K562 (cell line): Measurements from ENCODE around the gene RNASEH2A. TPM values are rescaled to one million over a fixed set of nuclear protein-coding genes. Genes with fewer than 3 reads are reported as not detected.
"Not testable (repeated sequence)": the region's sequence is repeated elsewhere in the genome, so short reads cannot be mapped to it uniquely, and the experiment has no call there.

Experiments
- ATAC-seq: fragments of 200-7000 bp; cut with Tn5 transposase; 3 replicates; pipeline ENCODE4 v1.9.1; 2020; ENCODE audit warnings: moderate library complexity
- BruUV-seq: library from RNA; stranded (reverse); fragments of 400-500 nt; replicated peaks from 2 replicates; lab custom pipeline; 2021; lab: Mats Ljungman, UMichigan
- CTCF ChIA-PET: fragments of 300-600 bp; formaldehyde crosslinking; extraction: SDS; loops from one replicate; lab custom pipeline; 2021; ENCODE audit warnings: low intra/inter-chr PET ratio; lab: Yijun Ruan, JAX
- POLR2A ChIA-PET: fragments of 300-600, 350-650 bp; sonication (Branson Sonifier 250); formaldehyde crosslinking; extraction: SDS; loops from one replicate; lab custom pipeline; 2021; ENCODE audit warnings: antibody characterized with exemption, inconsistent platforms; lab: Yijun Ruan, JAX
- DNase-seq, 4 experiments: peaks; one replicate each; pipeline versions ENCODE4 v3.0.0 to v3.0.0-alpha.2; 2011 to 2018; ENCODE audit warnings: low spot score in 3 of 4, mixed read lengths in 3 of 4; ENCODE audit errors: extremely low read depth in 1 of 4
- FAIRE-seq: peaks from 2 replicates; lab custom pipeline; 2011; peaks lifted over from hg19 to GRCh38; lab: Jason Lieb, UNC
- H2AFZ ChIP-seq: 2 replicates; pipeline ENCODE4 v1.6.0; 2011; ENCODE audit warnings: low read depth, low read length, control low read depth, inconsistent platforms
- H3K27ac ChIP-seq: fragments of 200-600 bp; 3 replicates; pipeline ENCODE4 v1.8.0; 2011; ENCODE audit warnings: low read depth, mild to moderate bottlenecking, control low read depth, inconsistent platforms, low read length, moderate library complexity, mixed read lengths; ENCODE audit errors: extremely low read depth
- H3K27me3 ChIP-seq, 2 experiments: fragments of 300-600 bp in 1 of 2; 2 replicates in 1 of 2; 3 replicates in 1 of 2; pipeline versions ENCODE4 v1.6.0 to v1.8.0; 2011; ENCODE audit warnings: inconsistent platforms in 2 of 2, low read length in 2 of 2, mild to moderate bottlenecking in 1 of 2, mixed read lengths in 1 of 2, moderate library complexity in 1 of 2; ENCODE audit not compliant: control insufficient read depth in 2 of 2, insufficient read depth in 2 of 2
- H3K36me3 ChIP-seq: fragments of 300-600 bp; 3 replicates; pipeline ENCODE4 v1.8.0; 2011; ENCODE audit warnings: mild to moderate bottlenecking, low read length, inconsistent platforms; ENCODE audit not compliant: control insufficient read depth, insufficient read depth
- H3K4me1 ChIP-seq, 2 experiments: fragments of 200-600 bp in 1 of 2; replicated peaks in 1 of 2; 2 replicates in 1 of 2; 3 replicates in 1 of 2; pipeline versions ENCODE4 v1.5.1 to v1.8.0; 2011; ENCODE audit warnings: inconsistent platforms in 2 of 2, low read length in 2 of 2, mild to moderate bottlenecking in 1 of 2, mixed read lengths in 1 of 2, moderate library complexity in 1 of 2; ENCODE audit not compliant: control insufficient read depth in 2 of 2, insufficient read depth in 2 of 2
- H3K4me2 ChIP-seq: 2 replicates; pipeline ENCODE4 v1.6.1; 2011; ENCODE audit warnings: low read length, control low read depth, inconsistent platforms, mixed read lengths; ENCODE audit not compliant: insufficient read depth
- H3K4me3 ChIP-seq: fragments of 200-600 bp; sonication (generic), shearing (Covaris generic); 2 replicates; pipeline ENCODE4 v1.5.1; 2016; ENCODE audit warnings: control low read depth, inconsistent platforms
- H3K79me2 ChIP-seq: fragments of 200-600 bp; 3 replicates; pipeline ENCODE4 v1.8.0; 2011; ENCODE audit warnings: low read length, inconsistent platforms; ENCODE audit not compliant: control insufficient read depth, insufficient read depth
- H3K9ac ChIP-seq, 2 experiments: 2 replicates each; pipeline versions ENCODE4 v1.6.0 to v1.6.1; 2011; ENCODE audit warnings: low read depth in 2 of 2, low read length in 2 of 2, control low read depth in 1 of 2, inconsistent platforms in 1 of 2, mild to moderate bottlenecking in 1 of 2, mixed read lengths in 1 of 2; ENCODE audit not compliant: insufficient read depth in 1 of 2
- H3K9me1 ChIP-seq: one replicate; pipeline ENCODE4 v1.6.0; 2011; ENCODE audit warnings: inconsistent platforms, mild to moderate bottlenecking, low read length, moderate library complexity; ENCODE audit not compliant: control insufficient read depth, insufficient read depth
- H3K9me3 ChIP-seq: replicated peaks from 2 replicates; pipeline ENCODE4 v1.5.1; 2011; ENCODE audit warnings: low read depth, low read length, inconsistent platforms; ENCODE audit not compliant: control insufficient read depth, insufficient read depth
- H4K20me1 ChIP-seq: replicated peaks from 2 replicates; pipeline ENCODE4 v1.6.1; 2011; ENCODE audit warnings: low read length, inconsistent platforms, mixed read lengths; ENCODE audit not compliant: control insufficient read depth, insufficient read depth
- ZNF121 ChIP-seq: sonication (generic); formaldehyde crosslinking; conservative IDR thresholded peaks from 2 replicates; pipeline ENCODE4 v1.8.0; 2022; ENCODE audit warnings: missing genetic modification reagents
- ZNF277 ChIP-seq: fragments of 250-450 bp; sonication (Bioruptor Pico); IDR thresholded peaks from 2 replicates; pipeline ENCODE4 v1.8.0; 2022; ENCODE audit warnings: inconsistent platforms, mild to moderate bottlenecking, moderate library complexity, borderline replicate concordance
- WGBS: fragments of 100-300 bp; shearing (Covaris generic); methylation state at CpG from one replicate; pipeline ENCODE4 v1.1.6; 2016; ENCODE audit warnings: low coverage, mixed read lengths; ENCODE audit not compliant: insufficient coverage; ENCODE audit errors: missing lambda C conversion rate; 5-methylcytosine and 5-hydroxymethylcytosine counted together
- in situ Hi-C: fragments of 300-500 bp; cut with MboI; formaldehyde crosslinking; loops from 4 replicates; pipeline ENCODE4 v1.15.0; 2018; ENCODE audit warnings: inconsistent platforms, mixed read lengths
- intact Hi-C: fragments of 100-400 bp; cut with micrococcal nuclease; formaldehyde crosslinking; loops from 2 replicates; pipeline ENCODE4 v1.14.2; 2022
- polyA plus RNA-seq, 8 experiments: library from polyadenylated mRNA; depleted of rRNA in 4 of 8; stranded (reverse) in 5 of 8; unstranded in 3 of 8; fragments of >200 nt; fragmentation: Nextera tagmentation in 2 of 8; fragmentation: Illumina TruSeq in 1 of 8; extraction: Ambion mirVana in 2 of 8; extraction: Trizol in 1 of 8; gene quantifications; 2 replicates each; pipeline versions ENCODE4 v1.2.1 to v1.2.3, GENCODE V29; 2011 to 2014; ENCODE audit warnings: inconsistent platforms in 1 of 8, missing spikeins in 1 of 8
- total RNA-seq, 7 experiments: library from RNA; depleted of rRNA in 6 of 7; stranded (reverse); fragments of >200 nt in 6 of 7; fragmentation: Illumina TruSeq in 2 of 7; extraction: Trizol in 2 of 7; gene quantifications; 2 replicates each; pipeline versions ENCODE4 v1.2.1 to v1.2.3, GENCODE V29; 2011 to 2021; ENCODE audit warnings: low replicate concordance in 1 of 7

Gene RNASEH2A
- total and polyA plus RNA-seq, 9 of the 15 experiments (the other 6 are each of a cell fraction or from before 2014, with no cell fraction given): 22.3 to 78.0 (median 61.7) TPM

DNA sequence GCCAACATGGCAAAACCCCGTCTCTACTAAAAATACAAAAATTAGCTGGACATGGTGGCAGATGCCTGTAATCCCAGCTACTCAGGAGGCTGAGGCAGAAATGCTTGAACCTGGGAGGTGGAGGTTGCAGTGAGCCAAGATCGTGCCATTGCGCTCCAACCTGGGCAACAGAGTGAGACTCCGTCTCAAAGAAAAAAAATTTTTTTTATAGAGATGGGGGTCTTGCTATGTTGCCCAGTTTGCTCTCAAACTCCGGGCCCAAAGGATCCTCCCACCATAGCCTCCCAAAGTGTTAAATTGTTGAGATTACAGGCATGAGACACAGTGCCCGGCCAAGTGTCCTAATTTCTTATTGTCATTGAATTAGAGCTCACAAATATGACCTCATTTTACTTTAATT is 10.8 kb downstream of the RNASEH2A start:
- POLR2A ChIA-PET: interaction anchor here (2.5 to 2.8 kb wide), 2 partner anchors 11 to 13 kb away, joined by 9 read pairs; partner anchors contain the start of gene RNASEH2A

More for the DNA sequence above, 10.8 kb downstream of the RNASEH2A start:
- in situ Hi-C loops, H3K9ac ChIP-seq, DNase-seq, H3K27me3 ChIP-seq, H3K4me3 ChIP-seq, H4K20me1 ChIP-seq, H3K79me2 ChIP-seq, FAIRE-seq, H3K9me1 ChIP-seq, BruUV-seq, intact Hi-C loops, H2AFZ ChIP-seq, H3K9me3 ChIP-seq, H3K4me2 ChIP-seq, ATAC-seq, H3K27ac ChIP-seq: not testable (repeated sequence)
- 0 out of 2 replicates have a peak, but pooled peaks have one; percentile 26 for TF ChIP-seq ZNF277
- peak; percentile 60 for TF ChIP-seq ZNF121 (CRISPR knock-in tag)
- WGBS: 84% methylated on average over 6 of the region's 6 CpGs
- Histone ChIP-seq H3K4me1 (peaks cover 2 to 11% of the 10 kb centered on the region in 2 experiments; a peak in 1 of 5 replicates), H3K36me3 (peaks cover 16% of the 10 kb centered on the region; the same call in 2 of the 3 replicates)
- CTCF ChIA-PET: interaction anchor here (0.7 kb wide), 1 partner anchor 68 kb away, joined by 3 read pairs; no protein-coding TSS in a partner anchor
